Urinary bladder (tissue), 4 donors: ENCODE measurements around the gene FAM89B. TPM values are rescaled to one million over a fixed set of nuclear protein-coding genes. Genes with fewer than 3 reads are reported as not detected.
A peak's percentile ranks its signal among the peaks of the same experiment; 100 is the strongest.
"Not testable (repeated sequence)": the region's sequence is repeated elsewhere in the genome, so short reads cannot be mapped to it uniquely, and the experiment has no call there.

Source experiments
- DNase-seq: peaks from one replicate; pipeline ENCODE4 v3.0.0-alpha.2; 2015; ENCODE audit errors: extremely low spot score
- H3K27ac ChIP-seq: one replicate; pipeline ENCODE4 v1.5.1; 2013; ENCODE audit warnings: low read depth, mild to moderate bottlenecking, moderate library complexity
- H3K36me3 ChIP-seq: one replicate; pipeline ENCODE4 v1.6.1; 2013; ENCODE audit warnings: mild to moderate bottlenecking, moderate library complexity; ENCODE audit not compliant: insufficient read depth
- H3K4me1 ChIP-seq: one replicate; pipeline ENCODE4 v1.6.1; 2013; ENCODE audit warnings: mild to moderate bottlenecking, moderate library complexity; ENCODE audit not compliant: insufficient read depth
- H3K4me3 ChIP-seq: one replicate; pipeline ENCODE4 v1.5.1; 2013; ENCODE audit warnings: low read depth, low read length
- WGBS: extraction: QIAGEN DNeasy Blood & Tissue Kit; methylation state at CpG from one replicate; pipeline ENCODE4 v1.1.7; 2013; 5-methylcytosine and 5-hydroxymethylcytosine counted together
- polyA plus RNA-seq: library from polyadenylated mRNA; stranded (reverse); fragments of 200-250 nt; gene quantifications from one replicate; pipeline ENCODE4 v1.2.3, GENCODE V29; 2013
- total RNA-seq: library from RNA; depleted of rRNA; stranded (reverse); fragments of >200 nt; gene quantifications from one replicate; pipeline ENCODE4 v1.2.3, GENCODE V29; 2014
- donor health status: healthy with polysubstance abuse.
- donor health status: healthy.

The FAM89B gene
- total and polyA plus RNA-seq, 2 donors, result 10.9 to 82.7 TPM

DNA sequence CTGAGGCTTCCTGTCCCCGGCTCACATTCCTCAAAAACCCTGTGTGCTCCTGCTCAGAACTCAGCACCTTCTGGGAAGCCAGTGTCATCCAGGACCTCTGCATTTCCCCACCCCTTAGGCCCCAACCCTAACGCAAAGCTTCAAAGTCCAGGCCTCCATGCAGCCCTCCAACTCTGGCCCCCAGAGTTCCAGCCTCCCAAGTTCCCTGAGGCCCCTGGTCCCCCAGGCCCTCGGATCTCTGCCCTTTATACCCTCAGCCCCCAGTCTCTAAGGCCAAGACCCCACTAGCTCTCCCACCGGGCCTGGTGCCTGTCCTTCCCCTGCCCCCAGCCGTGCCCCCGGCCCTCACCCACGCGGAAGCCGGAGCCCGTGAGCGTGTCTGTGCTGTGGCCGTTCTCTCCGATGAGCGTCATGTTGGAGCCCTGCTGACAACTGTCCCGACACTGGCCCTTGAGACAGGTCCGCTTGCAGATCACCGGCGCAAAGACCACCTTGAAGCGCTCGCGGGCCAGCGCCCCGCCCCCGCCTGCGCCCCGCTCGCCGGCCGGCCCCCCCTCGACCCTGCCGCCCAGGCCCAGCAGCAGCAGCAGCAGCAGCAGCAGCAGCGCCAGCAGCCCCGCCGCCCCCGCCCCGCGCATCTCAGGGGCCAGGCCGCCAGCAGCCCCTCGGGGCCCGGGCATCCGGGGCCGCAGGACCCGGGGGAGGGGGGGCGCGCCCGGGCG is 14.9 kb upstream of the FAM89B start:
- peak overlapping the region; percentile 71 for H3K4me3 ChIP-seq
- H3K27ac ChIP-seq, result peak overlapping the region; percentile 97
- peaks cover 2% of the 10 kb centered on the region for H3K4me1 ChIP-seq
- WGBS, result 3% methylated on average over 41 of the region's 47 CpGs
- H3K36me3 ChIP-seq, result no peaks in the 10 kb centered on the region
- no peak for DNase-seq

DNA sequence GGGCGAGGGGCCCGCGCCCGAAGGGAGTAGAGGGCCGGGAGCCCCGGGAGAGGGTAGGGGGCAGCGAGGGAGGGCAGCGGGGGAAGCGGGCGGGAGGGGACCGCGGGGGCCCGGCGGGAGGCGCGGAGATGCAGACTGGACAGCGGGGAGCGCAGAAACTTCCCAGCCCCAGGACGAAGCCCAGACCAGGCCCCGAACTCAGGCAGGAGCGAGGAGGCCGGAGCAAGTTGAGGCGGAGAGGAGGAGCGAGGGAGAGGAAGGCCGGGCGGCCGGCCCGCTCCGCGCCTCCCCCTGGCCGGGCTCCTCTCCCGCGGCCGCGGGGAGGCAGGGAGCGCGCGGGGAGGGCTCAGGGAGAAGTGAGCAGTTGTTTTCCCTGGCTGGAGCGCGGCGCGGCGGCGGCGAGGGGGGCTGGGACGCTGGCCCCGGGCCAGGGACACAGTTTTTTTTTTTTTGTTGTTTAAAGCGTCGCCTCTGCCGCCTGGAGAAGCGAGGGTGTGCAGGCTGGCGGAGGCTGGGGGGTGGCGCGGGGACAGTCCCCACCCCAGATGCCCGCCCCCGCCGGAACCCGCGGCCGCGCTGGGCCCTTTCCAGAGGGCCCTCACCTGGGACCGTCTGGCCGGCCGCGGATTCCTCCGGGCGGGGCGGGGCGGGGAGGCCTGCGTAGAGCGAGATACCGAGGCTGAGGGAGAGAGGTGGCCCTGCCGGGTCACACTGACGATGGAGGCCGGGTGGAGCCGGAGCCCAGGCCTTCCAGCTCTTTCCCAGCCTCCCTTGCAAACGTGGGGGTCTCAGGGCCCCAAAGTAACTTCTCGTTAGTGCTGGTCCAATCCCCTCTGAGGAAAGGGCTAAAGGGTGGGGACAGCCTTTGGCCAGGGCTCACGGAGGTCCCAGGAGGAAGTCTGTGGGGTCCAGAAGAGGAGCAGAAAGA is 14.1 kb upstream of the FAM89B start, which contains the start of gene LTBP3:
TSS of gene LTBP3 (minus strand) at position 358 of the 928 bp plus-strand sequence. CDS start 400 bp downstream, outside the sequence.
- H3K4me1 ChIP-seq, result peaks cover 2% of the 10 kb centered on the region
- under 1% methylated on average over 79 of the region's 79 CpGs for WGBS

DNA sequence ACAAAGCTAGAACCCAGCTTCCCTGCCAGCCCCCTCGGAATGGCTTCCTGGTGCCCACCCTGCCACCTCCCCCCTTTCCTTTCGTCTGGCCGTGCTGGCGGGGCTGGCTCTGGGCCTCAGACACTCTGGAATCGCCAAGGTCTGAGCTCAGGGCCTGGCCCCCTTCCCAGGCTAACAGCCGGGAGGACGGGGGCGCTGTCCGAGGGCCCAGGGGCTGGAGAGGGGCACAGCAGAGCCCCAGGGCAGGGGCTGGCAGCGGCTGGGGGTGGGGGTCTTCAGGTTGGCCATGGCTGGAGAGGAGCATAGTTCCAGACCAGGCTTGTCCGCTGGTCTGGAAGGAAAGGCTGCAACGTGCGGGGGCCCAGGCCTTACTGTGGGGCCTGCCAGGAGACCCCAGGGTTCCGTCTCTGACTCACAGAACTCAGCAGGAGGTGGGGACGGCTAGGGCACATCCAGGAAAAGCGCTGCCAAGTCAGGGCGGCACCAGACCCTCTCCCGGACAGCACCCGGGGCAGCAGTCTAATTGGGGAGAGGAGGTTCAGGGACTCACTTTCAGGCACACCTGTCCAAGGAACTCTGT is 13.3 kb upstream of the FAM89B start:
- peaks cover 2% of the 10 kb centered on the region for H3K4me1 ChIP-seq
- no peak for DNase-seq
- H3K36me3 ChIP-seq, result no peaks in the 10 kb centered on the region
- WGBS, result 27% methylated on average over 19 of the region's 19 CpGs
- peak overlapping the region; percentile 97 for H3K27ac ChIP-seq
- no peak overlapping the region for H3K4me3 ChIP-seq

More for the DNA sequence above, 14.1 kb upstream of the FAM89B start, which contains the start of gene LTBP3:
- H3K4me3 ChIP-seq, result peak within 1 kb of the TSS; percentile 71
- DNase-seq, result no peak
- H3K27ac ChIP-seq, result peak within 1 kb of the TSS; percentile 97
- H3K36me3 ChIP-seq, result no peaks in the 10 kb centered on the region

DNA sequence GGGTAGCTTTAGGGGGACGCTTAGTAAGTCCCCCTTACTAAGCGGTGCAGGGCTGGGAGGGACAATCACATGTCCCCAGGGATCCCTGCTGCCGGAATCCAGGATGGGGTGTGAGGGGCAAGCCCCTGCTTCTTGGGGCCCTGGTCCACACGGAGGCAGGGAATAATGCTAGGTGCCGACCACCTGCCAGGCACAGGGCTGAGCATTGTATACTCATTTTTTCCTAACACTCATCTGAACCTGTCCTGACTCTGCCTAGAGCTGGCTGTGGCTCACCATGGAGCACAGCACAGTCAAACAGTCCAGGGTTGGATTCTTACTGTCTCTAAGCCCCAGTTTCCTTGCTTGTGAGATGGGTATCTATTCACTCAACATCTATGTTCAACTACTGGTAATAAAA is 12.8 kb upstream of the FAM89B start:
- Histone ChIP-seq H3K27ac (peak overlapping the region; percentile 97), H3K4me3 (no peak overlapping the region), H3K36me3 (no peaks in the 10 kb centered on the region), H3K4me1 (peaks cover 2% of the 10 kb centered on the region)
- WGBS, result 59% methylated on average over 5 of the region's 5 CpGs
- no peak for DNase-seq

DNA sequence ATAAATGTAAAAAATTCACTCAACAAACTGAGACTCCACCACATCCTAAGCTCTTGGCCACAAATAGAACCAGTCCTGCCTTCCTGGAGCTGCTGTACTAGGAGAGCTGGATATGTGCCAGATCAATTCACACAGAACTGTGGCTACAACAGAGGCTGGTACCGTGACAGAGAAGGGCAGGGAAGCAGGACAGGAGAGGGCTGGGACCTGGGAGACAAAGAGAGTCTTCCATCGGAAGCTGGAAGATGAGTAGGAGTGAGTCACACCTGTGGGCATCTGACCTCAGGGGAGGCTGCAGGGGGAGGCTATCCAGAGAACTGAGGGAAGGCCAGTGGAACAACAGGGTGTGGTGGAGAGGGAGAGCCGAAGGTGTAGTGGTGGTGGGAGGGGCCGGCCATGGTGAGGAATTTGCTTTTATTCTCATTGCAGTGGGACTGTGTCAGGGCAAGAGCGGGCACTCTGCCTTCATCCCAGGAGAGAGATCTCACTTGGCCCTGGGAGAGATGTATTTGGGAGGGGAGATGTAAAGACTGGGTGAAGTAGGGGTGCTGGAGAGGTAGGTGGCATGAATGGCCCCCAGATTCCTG is 12.3 kb upstream of the FAM89B start:
- Histone ChIP-seq H3K4me1 (peaks cover 2% of the 10 kb centered on the region), H3K27ac (peak overlapping the region; percentile 26), H3K4me3 (no peak overlapping the region), H3K36me3 (no peaks in the 10 kb centered on the region)
- 39% methylated on average over 5 of the region's 5 CpGs for WGBS
- DNase-seq, result no peak

DNA sequence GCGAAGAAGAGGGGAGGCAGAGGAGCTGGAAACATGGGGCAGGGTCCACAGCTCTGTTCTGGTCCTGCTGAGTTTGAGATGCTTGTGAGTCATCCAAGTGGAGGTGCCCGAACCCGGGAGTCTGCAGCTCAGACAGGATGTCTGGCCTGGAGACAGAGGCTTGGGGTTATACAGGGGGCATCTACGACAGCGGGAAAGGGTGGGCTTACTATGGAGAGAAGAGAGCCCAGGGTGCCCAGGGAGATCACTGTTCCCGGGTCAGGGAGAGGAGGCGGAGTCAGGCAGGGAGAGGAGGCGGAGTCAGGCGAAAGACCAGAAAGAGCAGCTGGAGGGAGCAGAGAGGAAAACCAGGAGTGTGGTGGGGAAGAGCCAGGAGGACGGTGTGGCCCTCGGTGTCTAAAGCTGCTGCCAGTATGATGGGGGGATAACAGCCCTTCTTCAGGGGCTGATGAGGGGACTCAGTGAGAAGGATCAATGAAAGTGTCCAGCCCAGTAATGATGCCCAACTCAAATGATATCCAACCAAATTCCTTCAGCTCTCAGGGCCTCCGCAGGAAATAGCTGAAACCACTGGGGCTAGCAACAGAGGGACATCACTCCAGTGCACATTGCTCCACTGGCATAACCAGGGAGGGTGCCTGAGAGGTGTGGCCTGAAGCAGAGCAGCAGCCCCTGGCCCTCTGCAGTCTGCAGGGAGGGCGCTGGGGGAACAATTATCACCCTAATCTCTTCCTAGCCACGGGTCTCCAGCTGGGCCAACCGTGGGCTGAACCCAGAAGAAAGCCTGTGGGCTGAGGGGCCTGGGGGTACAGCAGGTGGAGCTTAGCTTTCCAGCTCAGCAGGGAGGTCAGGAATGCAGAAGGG is 11.6 kb upstream of the FAM89B start:
- Histone ChIP-seq H3K36me3 (no peaks in the 10 kb centered on the region), H3K27ac (peak overlapping the region; percentile 26), H3K4me3 (no peak overlapping the region), H3K4me1 (no peaks in the 10 kb centered on the region)
- no peak for DNase-seq
- WGBS, result 19% methylated on average over 15 of the region's 15 CpGs

DNA sequence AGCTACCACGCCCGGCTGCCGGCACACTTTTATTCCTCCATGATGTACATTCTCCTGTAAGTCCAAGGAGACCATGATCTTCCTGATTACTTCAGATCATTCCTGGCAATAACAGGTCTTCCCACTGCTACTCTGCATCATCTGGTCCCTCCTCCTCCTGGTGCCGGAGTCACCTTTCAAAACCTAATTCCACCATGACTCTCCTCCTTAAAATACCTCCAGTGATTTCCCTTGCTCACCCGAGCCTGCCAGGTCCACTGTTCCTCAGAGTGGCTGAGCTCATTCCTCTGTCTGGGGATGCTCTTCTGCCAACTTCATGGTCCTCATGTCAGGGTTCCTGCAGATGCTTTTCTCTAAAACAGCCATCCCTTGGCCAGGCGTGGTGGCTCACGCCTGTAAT is 10.3 kb upstream of the FAM89B start:
- H3K36me3 ChIP-seq, result no peaks in the 10 kb centered on the region
- no peaks in the 10 kb centered on the region for H3K4me1 ChIP-seq
- no peak overlapping the region for H3K4me3 ChIP-seq
- DNase-seq, result no peak
- no peak overlapping the region for H3K27ac ChIP-seq
- WGBS, result 86% methylated on average over 7 of the region's 7 CpGs

DNA sequence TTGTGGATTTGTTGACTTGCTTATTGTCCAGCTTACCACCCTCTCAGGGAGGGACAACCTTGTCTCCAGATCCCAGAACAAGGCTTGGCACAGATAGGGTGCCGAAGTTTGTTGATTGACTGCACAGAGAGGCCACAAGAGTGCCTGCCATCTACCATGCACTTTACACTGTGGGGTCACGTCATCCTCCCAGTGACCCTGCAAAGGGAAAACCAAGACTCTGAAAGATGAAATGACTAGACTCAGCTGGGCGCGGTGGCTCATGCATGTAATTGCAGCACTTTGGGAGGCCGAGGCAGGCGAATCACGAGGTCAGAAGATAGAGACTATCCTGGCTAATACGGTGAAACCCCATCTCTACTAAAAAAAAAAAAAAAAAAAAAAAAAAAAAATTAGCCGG is 9.6 kb upstream of the FAM89B start:
- H3K27ac ChIP-seq, result no peak overlapping the region

DNA sequence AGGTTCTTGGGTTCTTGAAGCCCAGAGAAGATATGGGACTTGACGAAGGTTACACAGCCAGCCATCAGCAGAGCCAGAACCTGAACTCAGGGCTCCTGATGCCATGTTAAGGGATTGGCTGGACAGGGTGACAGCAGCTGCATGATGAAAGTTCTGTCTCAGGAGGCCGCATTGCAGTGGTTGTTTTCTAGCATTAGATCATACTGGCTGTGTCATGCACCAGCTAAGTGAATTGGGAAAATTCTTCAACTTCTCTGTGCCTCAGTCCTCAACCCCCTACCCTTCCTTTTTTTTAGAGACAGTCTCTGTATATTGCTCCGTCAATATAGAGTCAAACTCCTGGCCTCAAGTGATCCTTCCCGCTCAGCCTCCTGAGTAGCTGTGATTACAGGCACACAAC is 8.7 kb upstream of the FAM89B start:
- Histone ChIP-seq H3K36me3 (no peaks in the 10 kb centered on the region), H3K4me3 (no peak overlapping the region), H3K27ac (no peak overlapping the region), H3K4me1 (no peaks in the 10 kb centered on the region)
- 93% methylated on average over 4 of the region's 4 CpGs for WGBS
- no peak for DNase-seq

More for the DNA sequence above, 9.6 kb upstream of the FAM89B start:
- WGBS, result 89% methylated on average over 9 of the region's 9 CpGs
- Histone ChIP-seq H3K36me3 (no peaks in the 10 kb centered on the region), H3K4me3 (no peak overlapping the region), H3K4me1 (no peaks in the 10 kb centered on the region)
- no peak for DNase-seq

DNA sequence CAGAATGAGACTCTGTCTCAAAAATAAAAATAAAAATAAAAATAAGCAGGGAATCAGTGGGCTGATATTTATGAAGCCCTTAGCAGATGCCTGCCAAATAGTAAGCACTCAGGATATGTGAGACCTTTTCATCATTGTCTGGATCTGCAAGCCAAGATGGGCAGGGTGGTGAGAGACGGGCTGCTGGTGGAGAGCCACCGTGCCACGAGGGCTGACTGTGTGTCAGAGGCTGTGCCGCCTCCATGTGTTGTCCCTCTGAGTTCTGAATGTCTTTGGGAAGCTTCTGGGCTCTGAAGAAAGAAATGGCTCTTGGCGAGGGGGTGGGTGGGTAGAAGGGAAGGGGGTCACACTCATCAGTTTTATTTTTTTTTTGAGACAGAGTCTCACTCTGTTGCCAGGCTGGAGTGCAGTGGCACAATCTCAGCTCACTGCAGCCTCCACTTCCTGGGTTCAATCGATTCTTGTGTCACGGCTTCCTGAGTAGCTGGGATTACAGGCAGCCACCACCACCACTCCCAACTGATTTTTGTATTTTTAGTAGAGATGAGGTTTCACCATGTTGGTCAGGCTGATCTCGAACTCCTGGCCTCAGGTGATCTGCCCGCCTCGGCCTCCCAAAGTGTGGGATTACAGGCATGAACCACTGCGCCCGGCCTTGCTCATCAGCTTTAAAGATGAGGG is 7.3 kb upstream of the FAM89B start:
- not testable (repeated sequence) for H3K4me1 ChIP-seq, DNase-seq, H3K27ac ChIP-seq, H3K4me3 ChIP-seq, H3K36me3 ChIP-seq
- WGBS, result 87% methylated on average over 12 of the region's 12 CpGs

DNA sequence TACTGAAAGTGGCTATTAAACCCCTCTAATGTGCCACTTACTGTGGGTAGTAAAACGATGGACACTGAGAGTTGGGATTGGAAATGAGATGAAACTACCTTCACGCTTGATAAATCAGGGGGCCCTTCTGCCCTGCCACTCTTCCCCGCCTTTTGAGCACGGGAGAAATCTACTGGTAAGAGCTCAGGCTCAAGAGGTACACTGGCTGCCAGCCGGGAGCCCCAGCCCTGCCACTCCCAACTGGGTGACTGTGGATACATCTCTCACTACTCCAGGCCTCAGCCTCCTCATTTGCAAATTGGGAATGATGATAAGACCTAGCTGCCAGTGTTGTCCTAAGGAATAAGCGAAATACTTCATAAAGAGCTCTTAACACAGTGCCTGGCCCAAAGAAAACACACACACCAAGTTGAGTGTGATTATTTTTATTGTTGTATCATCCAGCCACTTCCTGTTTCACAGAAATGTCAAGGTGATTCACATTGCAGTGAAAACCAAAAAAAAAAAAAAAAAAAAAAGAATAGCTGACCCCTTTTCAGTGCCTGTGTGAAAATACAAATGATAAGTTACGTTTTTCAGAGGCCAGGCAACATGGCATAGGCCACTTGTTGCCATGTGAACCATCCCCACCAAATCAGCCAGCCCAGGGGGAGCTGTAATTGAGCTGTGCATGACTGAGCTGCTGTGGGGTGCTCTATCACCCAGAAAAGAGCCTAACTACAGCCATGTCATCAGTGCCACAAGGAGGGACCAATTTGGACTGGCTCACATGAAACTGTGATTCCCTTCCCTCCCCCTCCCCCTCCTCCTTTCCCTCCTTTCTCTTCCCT is 6.5 kb upstream of the FAM89B start:
- Histone ChIP-seq H3K4me3 (no peak overlapping the region), H3K4me1 (no peaks in the 10 kb centered on the region), H3K27ac (no peak overlapping the region), H3K36me3 (no peaks in the 10 kb centered on the region)
- no peak for DNase-seq
- WGBS, result 82% methylated on average over 7 of the region's 7 CpGs
